KMS-11 (cell line): ENCODE measurements around the gene UBE2M.

Source experiments
- H2AFZ ChIP-seq: fragments of 200-600 bp; sonication (generic); 2 replicates; pipeline ENCODE4 v1.6.1; 2016; ENCODE audit warnings: antibody characterized with exemption, mixed run types, low read depth
- H3K27ac ChIP-seq: fragments of 200-600 bp; sonication (generic); 2 replicates; pipeline ENCODE4 v1.6.1; 2016; ENCODE audit warnings: mild to moderate bottlenecking, mixed run types
- H3K27me3 ChIP-seq: fragments of 200-600 bp; sonication (generic); 2 replicates; pipeline ENCODE4 v1.6.1; 2017; ENCODE audit warnings: mild to moderate bottlenecking, low read depth, mixed run types, moderate library complexity; ENCODE audit not compliant: insufficient read depth
- H3K36me3 ChIP-seq: fragments of 200-600 bp; sonication (generic); 2 replicates; pipeline ENCODE4 v1.6.1; 2017; ENCODE audit warnings: mild to moderate bottlenecking, mixed run types; ENCODE audit not compliant: insufficient read depth
- H3K4me1 ChIP-seq: fragments of 200-600 bp; sonication (generic); 2 replicates; pipeline ENCODE4 v1.6.1; 2016; ENCODE audit warnings: mild to moderate bottlenecking, low read depth, mixed run types; ENCODE audit not compliant: poor library complexity, severe bottlenecking
- H3K4me2 ChIP-seq: fragments of 200-600 bp; sonication (generic); 2 replicates; pipeline ENCODE4 v1.7.0; 2016; ENCODE audit warnings: mild to moderate bottlenecking, mixed run types
- H3K4me3 ChIP-seq: fragments of 200-600 bp; sonication (generic); IDR thresholded peaks from 2 replicates; pipeline ENCODE4 v1.6.1; 2017; ENCODE audit warnings: low read depth, low read length, mixed read lengths; ENCODE audit not compliant: insufficient read depth
- H3K79me2 ChIP-seq: fragments of 200-600 bp; sonication (generic); 2 replicates; pipeline ENCODE4 v1.6.1; 2016; ENCODE audit warnings: low read depth, mixed run types; ENCODE audit not compliant: insufficient read depth
- H3K9ac ChIP-seq: fragments of 200-600 bp; sonication (generic); 2 replicates; pipeline ENCODE4 v1.6.1; 2016; ENCODE audit warnings: mild to moderate bottlenecking, mixed run types
- H4K20me1 ChIP-seq: fragments of 200-600 bp; sonication (generic); 2 replicates; pipeline ENCODE4 v1.6.1; 2016; ENCODE audit warnings: mild to moderate bottlenecking, mixed run types; ENCODE audit not compliant: insufficient read depth
- CTCF ChIP-seq: fragments of 200-600 bp; sonication (generic); conservative IDR thresholded peaks from 2 replicates; pipeline ENCODE4 v1.6.1; 2017; ENCODE audit warnings: low read depth, mild to moderate bottlenecking, antibody characterized with exemption, low read length, moderate library complexity, mixed read lengths

Gene UBE2M

GRCh38 chr19:58548859-58549663 lies 9.3 kb downstream of the UBE2M start:
- Histone ChIP-seq H3K36me3 (peaks cover 26% of the 10 kb centered on the region; the same call in 1 of the 2 replicates), H3K27ac (no peak overlapping the region)
- TF ChIP-seq CTCF = no peak

DNA sequence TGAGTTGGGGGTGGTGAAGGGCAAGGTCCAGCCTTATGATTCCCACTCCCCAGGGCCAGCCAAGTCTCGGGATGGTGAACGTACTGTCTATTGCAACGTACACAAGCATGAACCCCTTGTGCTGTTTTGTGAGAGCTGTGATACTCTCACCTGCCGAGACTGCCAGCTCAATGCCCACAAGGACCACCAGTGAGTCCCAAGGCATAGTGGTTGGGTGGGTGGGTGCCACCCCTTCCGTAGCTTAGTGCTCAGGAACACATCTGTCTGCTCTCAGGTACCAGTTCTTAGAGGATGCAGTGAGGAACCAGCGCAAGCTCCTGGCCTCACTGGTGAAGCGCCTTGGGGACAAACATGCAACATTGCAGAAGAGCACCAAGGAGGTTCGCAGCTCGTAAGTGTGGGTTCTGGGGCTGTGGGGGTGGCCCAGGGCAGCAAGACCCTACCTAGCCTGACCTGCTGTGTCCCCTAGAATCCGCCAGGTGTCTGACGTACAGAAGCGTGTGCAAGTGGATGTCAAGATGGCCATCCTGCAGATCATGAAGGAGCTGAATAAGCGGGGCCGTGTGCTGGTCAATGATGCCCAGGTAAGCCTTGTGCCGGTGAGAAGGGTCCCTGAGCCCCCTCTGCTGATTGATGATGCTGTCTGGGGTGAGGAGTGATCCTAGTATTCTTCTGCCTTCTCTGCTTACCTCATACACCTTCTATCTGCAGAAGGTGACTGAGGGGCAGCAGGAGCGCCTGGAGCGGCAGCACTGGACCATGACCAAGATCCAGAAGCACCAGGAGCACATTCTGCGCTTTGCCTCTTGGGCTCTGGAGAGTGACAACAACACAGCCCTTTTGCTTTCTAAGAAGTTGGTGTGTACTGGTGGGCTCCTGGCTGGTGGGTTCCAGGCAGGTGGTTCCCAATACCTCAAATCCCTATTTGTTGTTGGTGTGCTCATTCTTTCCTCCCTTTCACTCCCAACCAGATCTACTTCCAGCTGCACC lies 10.8 kb downstream of the UBE2M start:
- H3K4me2 ChIP-seq = no peak overlapping the region
- peaks cover 49% of the 10 kb centered on the region for H3K79me2 ChIP-seq
- H3K36me3 ChIP-seq = peaks cover 26% of the 10 kb centered on the region; the same call in 1 of the 2 replicates
- H2AFZ ChIP-seq = no peak overlapping the region
- H3K4me1 ChIP-seq = peaks cover 11% of the 10 kb centered on the region
- H3K27me3 ChIP-seq = no peaks in the 10 kb centered on the region; the same call in 1 of the 2 replicates
- H3K4me3 ChIP-seq = no peak overlapping the region
- TF ChIP-seq CTCF = no peak
- peaks cover 27% of the 10 kb centered on the region for H4K20me1 ChIP-seq
- no peak overlapping the region for H3K9ac ChIP-seq
- no peak overlapping the region for H3K27ac ChIP-seq

More at GRCh38 chr19:58548859-58549663, 9.3 kb downstream of the UBE2M start:
- no peak overlapping the region for H3K9ac ChIP-seq
- peaks cover 23% of the 10 kb centered on the region for H3K4me1 ChIP-seq
- peaks cover 27% of the 10 kb centered on the region for H4K20me1 ChIP-seq
- H3K27me3 ChIP-seq = no peaks in the 10 kb centered on the region
- H3K4me2 ChIP-seq = no peak overlapping the region
- H3K79me2 ChIP-seq = peaks cover 49% of the 10 kb centered on the region
- no peak overlapping the region for H3K4me3 ChIP-seq
- H2AFZ ChIP-seq = no peak overlapping the region

DNA sequence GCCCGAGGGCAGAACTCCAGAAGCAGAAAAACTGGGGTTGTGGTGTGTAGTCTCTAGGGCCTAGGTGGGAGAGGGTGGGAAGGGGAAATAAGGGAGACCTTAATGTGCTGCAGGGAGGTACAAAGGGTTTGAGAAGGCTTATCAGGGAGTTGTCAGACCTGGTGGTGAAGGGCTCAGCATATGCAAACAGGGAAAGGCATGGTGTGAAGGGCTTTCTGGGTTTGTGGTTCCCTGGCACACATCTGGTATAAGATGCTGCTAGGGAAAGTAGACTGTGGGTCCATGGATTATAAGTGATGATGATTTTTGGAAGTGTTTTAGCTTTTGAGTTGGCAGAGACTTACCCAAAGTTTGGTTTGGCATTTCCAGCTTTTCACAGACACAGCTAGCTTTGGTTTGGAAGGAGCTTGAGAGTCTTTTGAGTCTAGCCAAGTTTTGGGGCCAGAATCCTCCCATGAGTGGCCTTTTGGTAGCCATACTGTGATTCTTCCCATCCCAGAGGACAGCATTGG lies 12.3 kb downstream of the UBE2M start:
- TF ChIP-seq CTCF = no peak
- H2AFZ ChIP-seq = no peak overlapping the region
- peaks cover 20% of the 10 kb centered on the region; the same call in 1 of the 2 replicates for H3K36me3 ChIP-seq

More for the DNA sequence above, 12.3 kb downstream of the UBE2M start:
- H3K27ac ChIP-seq = 0 out of 2 replicates have a peak overlapping the region, but pooled peaks have one; percentile 40
- H3K4me1 ChIP-seq = peaks cover 11% of the 10 kb centered on the region
- peaks cover 49% of the 10 kb centered on the region for H3K79me2 ChIP-seq
- H3K4me3 ChIP-seq = no peak overlapping the region
- H3K9ac ChIP-seq = peak overlapping the region; percentile 62; the same call in 1 of the 2 replicates
- peaks cover 27% of the 10 kb centered on the region for H4K20me1 ChIP-seq
- H3K4me2 ChIP-seq = peak overlapping the region; percentile 95
- H3K27me3 ChIP-seq = no peaks in the 10 kb centered on the region; the same call in 1 of the 2 replicates
